ENCODE measurements around the gene ESYT2. TPM values are rescaled to one million over a fixed set of nuclear protein-coding genes. Genes with fewer than 3 reads are reported as not detected.
"Not testable (repeated sequence)": the region's sequence is repeated elsewhere in the genome, so short reads cannot be mapped to it uniquely, and the experiment has no call there.

The ESYT2 gene
- total RNA-seq, 1 experiment from 2014 or later = 37.5 TPM

- Histone ChIP-seq H3K27me3 (replicated peaks; ENCODE audit: insufficient read depth, low read depth, low read length, poor library complexity) (no peaks in the 10 kb centered on the region), H3K4me1 (ENCODE audit: insufficient read depth, low read length, poor library complexity, severe bottlenecking) (peaks cover 3% of the 10 kb centered on the region), H3K4me3 (ENCODE audit: low read depth, low read length, poor library complexity, severe bottlenecking) (peak overlapping the region; percentile 42), H3K9me3 (ENCODE audit: low read depth, low read length, poor library complexity, severe bottlenecking) (no peaks in the 10 kb centered on the region), H3K27ac (ENCODE audit: low read depth, low read length, poor library complexity, severe bottlenecking) (peak overlapping the region; percentile 63), H3K36me3 (ENCODE audit: insufficient read depth, low read length, poor library complexity, severe bottlenecking) (no peaks in the 10 kb centered on the region)
- peak; percentile 35 for DNase-seq (ENCODE audit: low spot score)
- POLR2A ChIA-PET (ENCODE audit: low non-redundant PET) = no interaction called here
- CTCF ChIA-PET = interaction anchor here (0.6 to 0.7 kb wide), 2 partner anchors 34 to 108 kb away, joined by 3 to 4 read pairs; no protein-coding TSS in a partner anchor
- intact Hi-C loops (cut with micrococcal nuclease; ENCODE audit: unreplicated experiment) = no loop called here
- BruUV-seq (replicated peaks) = no TSS peak
- TF ChIP-seq EZH2 (IDR thresholded peaks at IDR 0.05; ENCODE audit: borderline replicate concordance, low read depth, low read length, poor library complexity, severe bottlenecking) = no peak
- TF ChIP-seq, protein P1, sequence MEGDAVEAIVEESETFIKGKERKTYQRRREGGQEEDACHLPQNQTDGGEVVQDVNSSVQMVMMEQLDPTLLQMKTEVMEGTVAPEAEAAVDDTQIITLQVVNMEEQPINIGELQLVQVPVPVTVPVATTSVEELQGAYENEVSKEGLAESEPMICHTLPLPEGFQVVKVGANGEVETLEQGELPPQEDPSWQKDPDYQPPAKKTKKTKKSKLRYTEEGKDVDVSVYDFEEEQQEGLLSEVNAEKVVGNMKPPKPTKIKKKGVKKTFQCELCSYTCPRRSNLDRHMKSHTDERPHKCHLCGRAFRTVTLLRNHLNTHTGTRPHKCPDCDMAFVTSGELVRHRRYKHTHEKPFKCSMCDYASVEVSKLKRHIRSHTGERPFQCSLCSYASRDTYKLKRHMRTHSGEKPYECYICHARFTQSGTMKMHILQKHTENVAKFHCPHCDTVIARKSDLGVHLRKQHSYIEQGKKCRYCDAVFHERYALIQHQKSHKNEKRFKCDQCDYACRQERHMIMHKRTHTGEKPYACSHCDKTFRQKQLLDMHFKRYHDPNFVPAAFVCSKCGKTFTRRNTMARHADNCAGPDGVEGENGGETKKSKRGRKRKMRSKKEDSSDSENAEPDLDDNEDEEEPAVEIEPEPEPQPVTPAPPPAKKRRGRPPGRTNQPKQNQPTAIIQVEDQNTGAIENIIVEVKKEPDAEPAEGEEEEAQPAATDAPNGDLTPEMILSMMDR (conservative IDR thresholded peaks at IDR 0.05; ENCODE audit: low read depth, low read length) = no peak
Measured at GRCh38 chr7:158863611-158864506, 34.5 kb upstream of the ESYT2 start.

DNA sequence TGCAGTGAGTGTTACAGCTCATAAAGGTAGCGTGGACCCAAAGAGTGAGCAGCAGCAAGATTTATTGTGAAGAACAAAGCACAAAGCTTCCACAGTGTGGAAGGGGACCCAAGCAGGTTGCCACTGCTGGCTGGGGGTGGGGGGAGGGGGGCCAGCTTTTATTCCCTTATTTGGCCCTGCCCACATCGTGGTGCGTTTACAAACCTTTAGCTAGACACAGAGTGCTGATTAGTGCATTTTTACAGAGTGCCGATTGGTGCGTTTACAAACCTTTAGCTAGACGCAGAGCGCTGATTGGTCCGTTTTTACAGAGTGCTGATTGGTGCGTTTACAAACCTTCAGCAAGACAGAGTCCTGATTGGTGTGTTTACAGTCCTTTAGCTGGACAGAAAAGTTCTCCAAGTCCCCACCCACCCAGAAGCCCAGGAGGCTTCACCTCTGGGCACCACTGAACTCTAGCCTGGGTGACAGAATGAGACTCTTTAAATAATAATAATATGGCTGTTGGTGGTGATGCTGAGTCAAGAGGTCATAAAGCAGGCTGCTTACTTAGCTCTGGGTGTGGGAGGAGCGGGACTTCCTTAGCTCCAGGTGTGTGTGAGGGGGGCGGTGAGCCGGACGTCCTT, 33.8 kb upstream of the ESYT2 start:
- H3K27ac ChIP-seq (ENCODE audit: low read depth, low read length, poor library complexity, severe bottlenecking); POLR2A ChIA-PET (ENCODE audit: low non-redundant PET): not testable (repeated sequence)

GRCh38 chr7:158861936-158862704, 32.8 kb upstream of the ESYT2 start:
- DNase-seq (ENCODE audit: low spot score) = no peak
- TF ChIP-seq EZH2 (IDR thresholded peaks at IDR 0.05; ENCODE audit: borderline replicate concordance, low read depth, low read length, poor library complexity, severe bottlenecking) = no peak
- TF ChIP-seq, protein P1 (conservative IDR thresholded peaks at IDR 0.05; ENCODE audit: low read depth, low read length) = 0 out of 2 replicates have a peak, but pooled peaks have one; percentile 11
- CTCF ChIA-PET = no interaction called here
- intact Hi-C loops (cut with micrococcal nuclease; ENCODE audit: unreplicated experiment) = no loop called here
- Histone ChIP-seq H3K27me3 (replicated peaks; ENCODE audit: insufficient read depth, low read depth, low read length, poor library complexity) (no peaks in the 10 kb centered on the region), H3K4me1 (ENCODE audit: insufficient read depth, low read length, poor library complexity, severe bottlenecking) (peaks cover 10% of the 10 kb centered on the region), H3K27ac (ENCODE audit: low read depth, low read length, poor library complexity, severe bottlenecking) (no peak overlapping the region), H3K4me3 (ENCODE audit: low read depth, low read length, poor library complexity, severe bottlenecking) (no peak overlapping the region), H3K36me3 (ENCODE audit: insufficient read depth, low read length, poor library complexity, severe bottlenecking) (no peaks in the 10 kb centered on the region), H3K9me3 (ENCODE audit: low read depth, low read length, poor library complexity, severe bottlenecking) (no peaks in the 10 kb centered on the region)
- POLR2A ChIA-PET (ENCODE audit: low non-redundant PET) = no interaction called here
- BruUV-seq (replicated peaks) = no TSS peak

More for the DNA sequence above, 33.8 kb upstream of the ESYT2 start:
- BruUV-seq (replicated peaks); intact Hi-C loops (cut with micrococcal nuclease; ENCODE audit: unreplicated experiment); H3K9me3 ChIP-seq (ENCODE audit: low read depth, low read length, poor library complexity, severe bottlenecking); H3K4me1 ChIP-seq (ENCODE audit: insufficient read depth, low read length, poor library complexity, severe bottlenecking); H3K27me3 ChIP-seq (replicated peaks; ENCODE audit: insufficient read depth, low read depth, low read length, poor library complexity); H3K36me3 ChIP-seq (ENCODE audit: insufficient read depth, low read length, poor library complexity, severe bottlenecking): not testable (repeated sequence)
- peak overlapping the region; percentile 42 for H3K4me3 ChIP-seq (ENCODE audit: low read depth, low read length, poor library complexity, severe bottlenecking)
- CTCF ChIA-PET = interaction anchor here (0.6 to 0.7 kb wide), 2 partner anchors 33 to 109 kb away, joined by 3 to 4 read pairs; no protein-coding TSS in a partner anchor
- peak; percentile 41 for DNase-seq (ENCODE audit: low spot score)

Measured in A673 (cell line).